Smooth muscle cell (in vitro differentiated cells): ENCODE measurements around the gene CCT2. TPM values are rescaled to one million over a fixed set of nuclear protein-coding genes. Genes with fewer than 3 reads are reported as not detected.

Experiments
- DNase-seq: peaks from one replicate; lab custom pipeline; 2025; ENCODE audit not compliant: unreplicated experiment; lab: John Stamatoyannopoulos, UW
- H2AFZ ChIP-seq: fragments of 200-600 bp; sonication (generic); 2 replicates; pipeline ENCODE4 v1.6.0; 2016; ENCODE audit warnings: antibody characterized with exemption, low read depth, mild to moderate bottlenecking
- H3F3A ChIP-seq: fragments of 200-600 bp; sonication (generic); 2 replicates; pipeline ENCODE4 v1.6.0; 2017; ENCODE audit warnings: antibody characterized with exemption, low read depth
- H3K27ac ChIP-seq: fragments of 200-600 bp; sonication (generic); 2 replicates; pipeline ENCODE4 v1.5.1; 2016; ENCODE audit warnings: low read depth, mild to moderate bottlenecking
- H3K27me3 ChIP-seq: fragments of 200-600 bp; sonication (generic); 2 replicates; pipeline ENCODE4 v1.6.1; 2016; ENCODE audit warnings: low read depth, mild to moderate bottlenecking
- H3K36me3 ChIP-seq: fragments of 200-600 bp; sonication (generic); 2 replicates; pipeline ENCODE4 v1.5.1; 2016; ENCODE audit warnings: low read depth
- H3K4me1 ChIP-seq: fragments of 200-600 bp; sonication (generic); 2 replicates; pipeline ENCODE4 v1.5.1; 2016; ENCODE audit warnings: low read depth
- H3K4me2 ChIP-seq: fragments of 200-600 bp; sonication (generic); 2 replicates; pipeline ENCODE4 v1.6.0; 2016; ENCODE audit warnings: mild to moderate bottlenecking
- H3K4me3 ChIP-seq: fragments of 200-600 bp; sonication (generic); 2 replicates; pipeline ENCODE4 v1.5.1; 2016; ENCODE audit warnings: mild to moderate bottlenecking
- H3K79me2 ChIP-seq: fragments of 200-600 bp; sonication (generic); 2 replicates; pipeline ENCODE4 v1.6.0; 2016; ENCODE audit warnings: low read depth, mild to moderate bottlenecking
- H3K9ac ChIP-seq: fragments of 200-600 bp; sonication (generic); 2 replicates; pipeline ENCODE4 v1.6.0; 2016; ENCODE audit warnings: low read depth
- H3K9me3 ChIP-seq: fragments of 200-600 bp; sonication (generic); replicated peaks from 2 replicates; pipeline ENCODE4 v1.5.1; 2016; ENCODE audit warnings: low read depth
- H4K20me1 ChIP-seq: fragments of 200-600 bp; sonication (generic); 2 replicates; pipeline ENCODE4 v1.6.0; 2016; ENCODE audit warnings: low read depth
- CTCF ChIP-seq: fragments of 200-600 bp; sonication (generic); IDR thresholded peaks from 2 replicates; pipeline ENCODE4 v1.5.1; 2017; ENCODE audit warnings: borderline replicate concordance, mild to moderate bottlenecking, antibody characterized with exemption; ENCODE audit not compliant: insufficient read depth, poor library complexity, severe bottlenecking
- WGBS: methylation state at CpG from one replicate; pipeline ENCODE4 v1.1.7; 2016; ENCODE audit warnings: low lambda C conversion rate; 5-methylcytosine and 5-hydroxymethylcytosine counted together
- polyA plus RNA-seq: library from polyadenylated mRNA; unstranded; fragments of >200 nt; fragmentation: Nextera tagmentation; extraction: Ambion mirVana; gene quantifications from 2 replicates; pipeline ENCODE4 v1.2.1, GENCODE V29; 2016
- total RNA-seq: library from RNA; depleted of rRNA; stranded (reverse); fragments of >200 nt; gene quantifications from 2 replicates; pipeline ENCODE4 v1.2.3, GENCODE V29; 2014

The CCT2 gene
- total and polyA plus RNA-seq, 2 experiments from 2014 or later = 151 to 236 TPM

DNA sequence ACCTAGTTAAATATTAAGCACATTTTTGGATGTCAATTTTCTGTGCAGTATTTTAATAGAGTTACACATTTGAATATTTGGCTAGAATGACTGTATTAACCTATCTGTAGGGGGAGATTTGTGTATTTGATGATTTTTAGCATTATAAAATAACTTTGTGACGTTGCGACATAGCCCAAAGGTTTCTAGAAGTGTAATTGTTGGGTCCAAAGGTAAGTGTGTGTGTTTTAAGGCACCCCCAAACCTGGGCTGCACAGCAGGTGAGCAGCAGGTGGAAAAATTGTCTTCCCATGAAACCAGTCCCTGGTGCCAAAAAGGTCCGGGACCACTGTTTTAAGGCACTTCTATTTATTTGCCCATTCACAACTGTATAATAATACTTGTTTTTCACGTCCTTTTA is 3.3 kb downstream of the CCT2 start:
- Histone ChIP-seq H3K9me3 (no peaks in the 10 kb centered on the region), H3K27me3 (no peaks in the 10 kb centered on the region), H2AFZ (no peak overlapping the region), H3K4me3 (no peak overlapping the region), H3K9ac (no peak overlapping the region), H4K20me1 (peaks cover 10% of the 10 kb centered on the region), H3K79me2 (peaks cover 37% of the 10 kb centered on the region), H3K4me1 (peaks cover 21% of the 10 kb centered on the region), H3F3A (no peaks in the 10 kb centered on the region), H3K36me3 (peaks cover 44% of the 10 kb centered on the region), H3K4me2 (no peak overlapping the region), H3K27ac (no peak overlapping the region)
- no peak for TF ChIP-seq CTCF
- over 99% methylated on average over 4 of the region's 4 CpGs for WGBS
- DNase-seq = no peak

DNA sequence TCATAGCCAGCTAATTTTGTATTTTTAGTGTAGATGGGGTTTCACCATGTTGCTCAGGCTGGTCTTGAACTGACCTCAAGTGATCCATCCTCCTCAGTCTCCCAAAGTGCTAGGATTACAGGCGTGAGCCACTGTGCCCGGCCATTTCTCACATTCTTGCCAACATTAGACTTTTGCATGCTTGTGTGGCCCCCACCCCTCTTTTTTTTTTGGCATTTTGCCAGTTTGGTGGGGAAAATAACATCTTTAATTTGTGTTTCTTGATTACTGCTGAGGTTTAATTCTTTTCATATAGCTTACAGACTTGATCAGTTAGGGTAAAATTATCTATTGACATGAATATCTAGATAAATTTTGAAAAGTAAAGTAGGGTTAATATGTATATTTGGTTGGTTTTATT is 3.8 kb downstream of the CCT2 start:
- Histone ChIP-seq H3K4me3 (no peak overlapping the region), H3K4me2 (no peak overlapping the region), H4K20me1 (peaks cover 10% of the 10 kb centered on the region), H2AFZ (no peak overlapping the region), H3K9ac (no peak overlapping the region), H3K27ac (no peak overlapping the region), H3K9me3 (no peaks in the 10 kb centered on the region), H3K4me1 (peaks cover 21% of the 10 kb centered on the region), H3K79me2 (peaks cover 37% of the 10 kb centered on the region), H3F3A (no peaks in the 10 kb centered on the region), H3K27me3 (no peaks in the 10 kb centered on the region), H3K36me3 (peaks cover 47% of the 10 kb centered on the region)
- WGBS = 93% methylated on average over 2 of the region's 2 CpGs
- DNase-seq = no peak
- TF ChIP-seq CTCF = no peak

GRCh38 chr12:69595689-69596088 is 10.4 kb downstream of the CCT2 start:
- H3K9ac ChIP-seq = no peak overlapping the region
- no peak for DNase-seq
- WGBS = 100% methylated on average over 2 of the region's 2 CpGs
- peaks cover 14% of the 10 kb centered on the region for H4K20me1 ChIP-seq
- H3K36me3 ChIP-seq = peaks cover 56% of the 10 kb centered on the region
- H3K4me2 ChIP-seq = no peak overlapping the region
- H3K27me3 ChIP-seq = no peaks in the 10 kb centered on the region
- H3K4me3 ChIP-seq = no peak overlapping the region
- H3K4me1 ChIP-seq = no peaks in the 10 kb centered on the region
- H3K79me2 ChIP-seq = no peaks in the 10 kb centered on the region
- no peak overlapping the region for H2AFZ ChIP-seq
- no peaks in the 10 kb centered on the region for H3K9me3 ChIP-seq
- no peak for TF ChIP-seq CTCF
- peaks cover 6% of the 10 kb centered on the region for H3F3A ChIP-seq
- H3K27ac ChIP-seq = no peak overlapping the region

- Histone ChIP-seq H3K4me2 (no peak overlapping the region), H3K4me1 (no peaks in the 10 kb centered on the region), H3K4me3 (no peak overlapping the region), H3K27me3 (no peaks in the 10 kb centered on the region), H3K79me2 (no peaks in the 10 kb centered on the region), H4K20me1 (peaks cover 12% of the 10 kb centered on the region), H3K36me3 (peaks cover 63% of the 10 kb centered on the region), H3K9me3 (no peaks in the 10 kb centered on the region), H3K27ac (no peak overlapping the region), H3K9ac (no peak overlapping the region), H2AFZ (no peak overlapping the region), H3F3A (peaks cover 6% of the 10 kb centered on the region)
- no peak for TF ChIP-seq CTCF
- no peak for DNase-seq
- WGBS = 94% methylated on average over 4 of the region's 4 CpGs
These were observed 13.0 kb downstream of the CCT2 start for GRCh38 chr12:69598174-69598753.
